ENCODE results near the gene LCORL.

LCORL gene

DNA sequence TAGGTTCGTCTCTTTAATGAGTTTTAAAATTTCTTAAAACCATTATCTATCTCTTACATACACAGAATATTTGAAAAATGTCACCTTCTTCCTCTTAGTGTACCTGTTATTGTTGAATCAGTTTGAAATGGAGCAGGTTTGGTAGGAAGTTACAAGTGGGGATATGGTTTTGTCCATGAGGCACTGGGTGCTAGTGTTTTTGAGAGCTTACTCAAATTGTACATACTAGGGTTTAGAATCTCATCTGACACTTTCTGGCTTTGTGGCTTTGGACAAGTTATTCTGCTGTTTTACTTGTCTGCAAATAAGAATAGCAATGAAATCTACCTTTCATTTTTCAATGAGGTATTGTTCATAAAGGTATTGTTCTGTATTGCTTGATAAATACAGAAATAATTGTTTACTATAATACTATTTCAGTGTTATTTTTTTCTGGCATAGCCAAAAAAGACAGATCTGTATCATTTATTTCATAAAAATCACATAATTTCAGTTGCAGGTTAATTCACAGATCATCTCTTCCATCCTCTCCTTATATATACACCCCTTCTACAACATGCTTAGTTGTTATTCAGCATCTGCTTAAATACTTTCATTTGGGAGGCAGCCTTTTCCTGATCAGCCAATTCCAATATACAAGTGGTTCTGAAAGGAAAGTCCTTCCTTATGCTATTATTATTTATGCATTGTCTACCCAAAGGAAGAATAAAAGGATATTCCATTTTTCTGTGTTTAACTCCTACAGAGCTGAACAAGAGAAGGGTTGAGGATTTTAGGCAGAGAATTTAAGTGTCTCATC, 197.5 kb downstream of the LCORL start:
- DNase-seq: no peak

DNA sequence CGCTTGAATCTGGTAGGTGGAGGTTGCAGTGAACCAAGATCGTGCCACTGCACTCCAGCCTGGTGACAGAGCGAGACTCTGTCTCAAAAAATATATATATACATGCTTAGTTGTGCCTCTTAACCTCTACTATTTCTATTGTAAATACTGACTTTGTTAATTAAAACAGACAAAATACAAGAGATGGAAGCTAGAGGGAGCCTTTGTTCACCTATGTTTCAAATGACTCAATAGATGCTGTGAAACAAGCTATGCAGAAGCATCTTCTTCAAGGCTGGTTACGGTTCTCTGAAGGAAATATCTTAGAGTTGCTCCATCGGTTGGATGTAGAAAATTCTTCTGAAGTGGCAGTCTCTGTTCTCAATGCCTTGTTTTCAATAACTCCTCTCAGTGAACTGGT, 204.5 kb downstream of the LCORL start:
- DNase-seq: no peak

DNA sequence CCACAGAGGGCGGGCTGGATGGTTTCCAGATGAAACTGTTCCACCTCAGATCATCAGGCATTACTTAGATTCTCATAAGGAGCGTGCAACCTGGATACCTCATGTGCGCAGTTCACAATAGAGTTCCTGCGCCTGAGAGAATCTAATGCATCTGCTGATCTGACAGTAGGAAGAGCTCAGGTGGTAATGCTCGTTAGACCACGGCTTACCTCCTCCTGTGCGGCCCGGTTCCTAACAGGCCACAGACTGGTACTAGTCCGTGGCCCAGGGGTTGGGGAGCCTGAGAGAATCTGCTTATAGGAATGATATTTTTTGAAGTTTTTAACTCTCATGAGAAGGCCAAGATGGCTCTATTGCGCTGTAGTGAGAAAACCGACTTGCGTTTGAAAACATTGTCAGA, 205.4 kb downstream of the LCORL start:
- DNase-seq: no peak

DNA sequence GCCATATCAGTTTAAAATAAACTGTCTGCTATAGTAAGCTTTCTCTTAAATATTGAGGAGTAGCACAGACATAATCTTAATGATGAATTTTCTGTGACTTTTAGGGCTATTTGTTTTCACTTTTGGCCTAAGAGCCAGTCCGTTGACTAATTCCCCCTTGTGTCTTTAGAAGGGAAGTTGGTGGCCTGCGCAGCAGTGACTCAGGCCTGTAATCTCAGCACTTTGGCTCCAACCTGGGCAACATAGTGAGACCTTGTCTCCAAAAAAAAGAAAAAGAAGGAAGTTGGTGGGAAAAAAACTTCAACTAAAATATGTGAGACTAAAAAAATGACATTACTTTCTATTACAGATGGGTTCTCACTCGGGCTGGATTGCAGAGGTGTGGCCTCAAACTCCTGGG, 207.4 kb downstream of the LCORL start:
- no peak for DNase-seq

DNA sequence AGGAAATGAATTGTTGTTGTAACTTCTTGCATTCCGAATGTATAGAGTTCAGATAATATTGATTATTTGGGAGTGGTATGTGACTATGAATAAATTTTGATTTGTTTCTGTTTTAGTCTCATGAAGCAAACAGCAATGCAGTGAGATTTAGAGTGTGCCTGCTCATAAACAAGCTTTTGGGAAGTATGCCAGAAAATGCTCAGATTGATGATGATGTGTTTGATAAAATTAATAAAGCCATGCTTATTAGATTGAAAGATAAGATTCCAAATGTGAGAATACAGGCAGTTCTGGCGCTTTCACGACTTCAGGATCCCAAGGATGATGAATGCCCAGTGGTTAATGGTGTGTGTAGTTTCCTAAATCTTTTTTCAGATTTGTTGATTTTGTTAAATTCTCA, 208.8 kb downstream of the LCORL start:
- DNase-seq: no peak

DNA sequence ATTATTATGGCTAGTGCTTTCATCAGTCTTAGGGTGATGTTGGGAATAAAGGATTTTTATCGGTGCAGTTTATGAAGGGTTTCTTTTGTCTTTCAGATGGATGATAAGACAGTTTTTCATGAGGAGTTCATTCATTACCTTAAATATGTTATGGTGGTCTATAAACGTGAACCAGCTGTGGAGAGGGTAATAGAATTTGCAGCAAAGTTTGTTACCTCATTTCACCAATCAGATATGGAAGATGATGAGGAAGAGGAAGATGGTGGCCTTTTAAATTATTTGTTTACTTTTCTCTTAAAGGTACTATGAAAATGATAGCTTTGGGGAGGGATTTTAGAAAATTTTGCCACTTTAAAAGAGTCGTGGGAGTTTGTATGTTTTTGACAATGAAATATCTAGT, 209.4 kb downstream of the LCORL start:
- no peak for DNase-seq

DNA sequence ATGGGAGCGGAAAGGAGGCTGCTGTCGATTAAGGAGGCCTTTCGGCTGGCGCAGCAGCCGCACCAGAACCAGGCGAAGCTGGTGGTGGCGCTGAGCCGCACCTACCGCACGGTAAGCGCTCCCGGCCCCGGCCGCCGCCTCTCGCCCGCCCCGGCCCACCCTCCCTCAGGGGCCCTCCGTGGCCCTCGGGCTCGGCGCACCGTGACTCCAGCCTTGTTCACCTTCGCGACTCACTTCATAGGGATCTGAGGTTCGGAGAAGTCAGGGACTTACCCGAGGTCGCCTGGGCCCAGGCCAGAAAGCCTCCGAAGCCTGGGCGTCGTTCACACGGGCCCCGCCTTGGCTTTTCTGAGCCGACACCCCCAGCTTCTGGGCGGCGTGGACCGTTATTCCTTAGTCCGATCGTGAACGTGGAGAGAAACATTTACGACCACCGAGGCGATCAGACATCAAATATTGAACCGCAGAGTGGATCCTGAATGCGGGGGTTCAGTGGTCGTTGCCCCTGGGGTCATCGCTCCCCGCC, 210.4 kb downstream of the LCORL start:
- no peak for DNase-seq

DNA sequence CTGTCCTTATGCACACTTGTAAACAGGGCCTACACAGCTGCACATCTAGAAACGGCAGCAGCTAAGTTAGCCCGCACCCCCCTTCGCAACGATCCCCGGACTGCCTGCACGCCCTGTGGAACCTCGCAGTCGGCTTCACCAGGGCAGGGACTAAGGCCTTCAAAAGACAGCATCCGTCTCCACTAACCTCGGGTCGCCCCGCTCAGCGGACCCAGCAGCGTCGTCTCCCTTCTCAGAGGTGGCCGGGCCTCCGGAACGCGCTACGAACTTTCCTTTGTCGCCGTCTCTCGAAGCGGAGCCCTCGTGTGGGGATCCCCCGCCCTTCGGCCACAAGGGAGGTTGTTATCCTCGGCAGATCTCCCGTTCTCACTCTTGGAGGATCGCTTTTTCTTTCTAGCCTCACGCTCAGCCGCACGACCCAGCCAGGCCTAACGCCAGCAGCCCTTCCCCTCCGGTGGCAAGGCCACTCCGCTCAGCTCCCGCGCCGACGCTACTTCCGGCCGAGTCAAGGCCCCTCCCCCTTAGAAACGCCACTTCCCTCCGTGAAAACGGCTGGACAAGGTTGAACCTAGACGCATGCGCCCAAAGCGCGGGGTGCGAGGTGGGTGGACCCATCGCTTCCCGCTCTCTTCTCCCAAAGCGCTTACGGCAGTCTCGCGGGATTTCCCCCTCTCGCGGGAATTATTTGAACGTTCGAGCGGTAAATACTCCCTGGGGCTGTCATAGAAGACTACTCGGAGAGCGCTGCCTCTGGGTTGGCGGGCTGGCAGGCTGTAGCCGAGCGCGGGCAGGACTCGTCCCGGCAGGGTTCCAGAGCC, 211.1 kb downstream of the LCORL start, which contains the start of the genes DCAF16 and NCAPG:
Gene DCAF16, minus strand, starts transcription at position 498 of the 818 bp plus-strand sequence. CDS start 6,616 bp downstream, outside the sequence.
Gene NCAPG, plus strand, starts transcription at position 720 of the 818 bp plus-strand sequence. CDS start 99 bp downstream, outside the sequence.
- peak; percentile 99 for DNase-seq

DNA sequence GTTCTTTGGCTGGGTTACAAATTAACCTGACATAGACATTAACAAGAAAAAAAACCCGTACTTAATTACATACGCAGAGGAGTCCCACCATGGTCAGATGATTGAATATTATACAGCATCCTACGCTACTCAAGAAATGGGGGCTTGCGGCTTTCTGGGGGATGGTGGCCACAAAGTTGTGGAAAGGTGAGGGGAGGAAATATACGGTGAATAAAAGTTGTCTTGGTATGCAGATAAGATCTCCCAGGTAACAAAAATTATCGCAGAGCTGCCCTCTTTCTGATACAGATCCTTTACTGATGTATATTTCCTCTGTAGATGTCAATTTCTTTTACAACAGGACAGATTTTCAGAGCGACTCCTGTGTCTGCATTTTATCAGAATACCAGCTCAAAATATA, 211.9 kb downstream of the LCORL start:
- no peak for DNase-seq

DNA sequence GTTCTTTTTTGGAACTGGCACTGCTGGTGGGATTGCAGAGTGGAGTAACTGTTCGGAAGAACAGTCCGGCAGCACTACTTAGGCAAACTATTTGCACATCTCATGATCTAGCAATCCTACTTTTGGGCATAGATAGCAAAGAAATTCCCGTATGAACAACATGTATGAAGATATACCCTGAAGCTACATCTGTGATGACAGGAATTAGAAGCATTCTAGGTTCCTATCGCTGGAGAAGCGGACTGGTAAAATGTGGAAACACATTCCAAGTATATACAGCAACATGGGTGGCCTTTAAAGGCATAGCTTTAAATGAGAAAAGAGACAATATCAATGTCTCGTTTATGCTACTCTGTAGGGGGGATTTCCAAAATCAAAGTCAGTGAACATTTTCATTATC, 214.1 kb downstream of the LCORL start:
- DNase-seq: no peak

DNA sequence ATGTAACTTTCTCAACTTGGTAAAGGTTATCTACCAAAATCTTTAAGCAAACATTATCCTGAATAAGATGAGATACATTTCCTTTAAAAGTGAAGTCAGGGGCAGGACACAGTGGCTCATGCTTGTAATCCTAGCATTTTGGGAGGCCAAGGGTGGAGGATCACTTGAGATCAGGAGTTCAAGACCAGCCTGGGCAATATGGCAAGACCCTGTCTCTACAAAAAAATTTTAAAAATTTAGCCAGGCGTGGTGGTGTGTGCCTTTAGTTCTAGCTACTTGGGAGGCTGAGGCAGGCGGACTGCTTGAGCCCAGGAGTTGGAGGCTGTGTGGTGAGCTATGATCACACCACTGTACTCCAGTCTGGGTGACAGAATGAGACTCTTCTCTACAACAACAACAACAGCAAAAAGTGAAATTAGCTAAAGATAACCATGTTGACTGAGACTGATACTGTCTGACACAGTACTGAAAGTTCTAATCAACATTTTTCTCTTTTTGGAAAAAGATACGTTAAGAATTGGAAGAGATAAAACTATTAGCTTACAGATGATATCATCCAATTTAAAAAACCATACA, 215.9 kb downstream of the LCORL start:
- no peak for DNase-seq

DNA sequence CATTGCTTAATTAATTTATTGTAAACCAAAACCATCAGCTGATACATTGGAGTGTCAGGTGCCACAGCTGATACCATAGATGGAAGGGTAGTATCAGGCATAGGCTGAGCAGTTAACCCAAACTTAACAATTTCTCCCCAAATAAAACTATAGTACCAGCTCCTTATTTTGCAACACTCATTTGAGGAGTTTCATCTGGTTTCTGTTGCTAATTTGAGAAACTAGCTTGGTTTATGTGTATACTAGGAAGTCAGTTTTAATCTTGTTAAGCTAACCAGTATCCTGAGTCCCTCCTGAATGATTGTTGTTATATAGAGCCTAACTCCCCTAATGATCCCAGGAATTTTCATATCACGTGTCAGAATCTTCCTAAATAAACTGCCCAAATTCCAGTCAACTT, 223.7 kb downstream of the LCORL start:
- DNase-seq: no peak

DNA sequence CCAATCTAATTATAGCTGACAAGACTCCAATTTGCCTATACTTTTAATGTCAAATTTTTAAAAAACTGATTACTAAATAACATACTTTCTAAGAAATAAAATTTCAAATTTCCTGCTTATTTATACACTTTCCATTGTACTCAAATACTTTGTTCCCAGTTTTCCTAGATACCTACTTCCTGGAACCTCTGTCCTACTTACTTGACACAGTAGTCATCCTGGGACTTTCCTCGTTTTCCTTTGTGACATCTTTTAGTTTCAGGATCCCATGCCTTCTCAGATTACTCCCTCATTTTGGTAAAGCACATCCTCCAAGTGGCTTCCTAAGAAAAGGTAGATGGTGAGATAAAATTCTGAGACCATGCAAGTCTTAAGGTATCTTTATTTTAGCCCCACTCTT, 226.8 kb downstream of the LCORL start:
- DNase-seq: no peak

All from activated T-cell treated with anti-CD3 and anti-CD28 coated beads for 4 hours (primary cell).